Spleen (tissue), 11 donors: ENCODE results near the gene RPL35. TPM values are rescaled to one million over a fixed set of nuclear protein-coding genes. Genes with fewer than 3 reads are reported as not detected.
"Not testable (repeated sequence)": the region's sequence is repeated elsewhere in the genome, so short reads cannot be mapped to it uniquely, and the experiment has no call there.

Source experiments
- DNase-seq: peaks from one replicate; pipeline ENCODE4 v3.0.0-alpha.2; 2020
- H3K27ac ChIP-seq, 8 donors: fragments of 200-600 bp; sonication (generic) in 7 of 8; 1 replicate in 4 of 8; 2 replicates in 4 of 8; pipeline versions ENCODE4 v1.5.0 to v1.8.0; 2016 to 2021; ENCODE audit warnings: inconsistent platforms in 4 of 8, mild to moderate bottlenecking in 4 of 8, moderate library complexity in 1 of 8
- H3K27me3 ChIP-seq, 7 donors: fragments of 200-600 bp; sonication (generic) in 6 of 7; replicated peaks in 1 of 7; 1 replicate in 4 of 7; 2 replicates in 3 of 7; pipeline versions ENCODE4 v1.5.0 to v1.8.0; 2016 to 2021; ENCODE audit warnings: inconsistent platforms in 3 of 7, mild to moderate bottlenecking in 1 of 7
- H3K36me3 ChIP-seq, 6 donors: fragments of 200-600 bp; sonication (generic) in 5 of 6; 1 replicate in 4 of 6; 2 replicates in 2 of 6; pipeline versions ENCODE4 v1.5.0 to v1.8.0; 2016 to 2021; ENCODE audit warnings: inconsistent platforms in 2 of 6
- H3K4me1 ChIP-seq, 6 donors: fragments of 200-600 bp; sonication (generic) in 5 of 6; 1 replicate in 3 of 6; 2 replicates in 3 of 6; pipeline versions ENCODE4 v1.5.0 to v1.8.0; 2016 to 2021; ENCODE audit warnings: inconsistent platforms in 3 of 6
- H3K4me3 ChIP-seq, 8 donors: fragments of 200-600 bp; sonication (generic) in 7 of 8; 1 replicate in 4 of 8; 2 replicates in 4 of 8; pipeline versions ENCODE4 v1.5.0 to v1.8.0; 2016 to 2021; ENCODE audit warnings: inconsistent platforms in 4 of 8, mild to moderate bottlenecking in 4 of 8, moderate library complexity in 2 of 8
- H3K9me3 ChIP-seq, 8 donors: fragments of 200-600 bp; sonication (generic) in 7 of 8; 1 replicate in 4 of 8; 2 replicates in 4 of 8; pipeline versions ENCODE4 v1.5.0 to v1.8.0; 2016 to 2021; ENCODE audit warnings: inconsistent platforms in 4 of 8
- POLR2A ChIP-seq, 3 donors: fragments of 450-650 bp; IDR thresholded peaks; one replicate each; pipeline ENCODE4 v1.5.1; 2017; ENCODE audit warnings: antibody characterized with exemption in 3 of 3, mild to moderate bottlenecking in 1 of 3
- POLR2AphosphoS5 ChIP-seq, 3 donors: sonication (generic); formaldehyde crosslinking; IDR thresholded peaks; one replicate each; pipeline ENCODE4 v1.5.1; 2017; ENCODE audit warnings: antibody characterized with exemption in 3 of 3
- WGBS, 5 donors: extraction: QIAGEN DNeasy Blood & Tissue Kit in 3 of 5; methylation state at CpG; one replicate each; pipeline versions ENCODE4 v1.1.5 to v1.1.7; 2013 to 2018; 5-methylcytosine and 5-hydroxymethylcytosine counted together
- intact Hi-C: fragments of 100-400 bp; cut with DNase I; formaldehyde crosslinking; loops from one replicate; pipeline ENCODE4 v1.15.0; 2023; ENCODE audit warnings: low total_unique reads
- polyA plus RNA-seq, 3 donors: library from polyadenylated mRNA; stranded (reverse); fragments of 200-250 nt; gene quantifications; one replicate each; pipeline ENCODE4 v1.2.1, GENCODE V29; 2013
- total RNA-seq, 7 donors: library from RNA; depleted of rRNA in 3 of 7; stranded (reverse); fragments of >200 nt in 3 of 7; fragmentation: NEBNext Ultra II Directional in 4 of 7; extraction: Animal tissue kit (Norgen Biotek cat#: 25700) in 4 of 7; gene quantifications; one replicate each; pipeline versions ENCODE4 v1.1.0 to v1.2.1, GENCODE V29; 2016 to 2021
- TF ChIP-seq, protein P1 (sequence below), 11 experiments: fragments of 200-600 bp in 7 of 11; fragments of 450-650 bp in 4 of 11; sonication (generic) in 4 of 11; IDR thresholded peaks in 8 of 11; conservative IDR thresholded peaks in 3 of 11; 1 replicate in 7 of 11; 2 replicates in 4 of 11; pipeline versions ENCODE4 v1.4.0 to v1.8.0; 2016 to 2021; ENCODE audit warnings: antibody characterized with exemption in 11 of 11, inconsistent platforms in 4 of 11, mild to moderate bottlenecking in 1 of 11
- donor health status: healthy with polysubstance abuse.
- donor health status: DM: no; HTN: no; CAD: no; lungs with moderate emphysema.
- donor health status: DM: no; HTN: no; CAD: no.
- donor health status: Bipolar disorder and iron deficiency.
- donor health status: healthy.
- donor health status: DM: no; HTN: no; CAD: no.
- donor health status: DM: yes; HTN: yes; CAD: no.

The RPL35 gene
- total and polyA plus RNA-seq, 10 donors: 873 to 8,208 (median 1,050) TPM

DNA sequence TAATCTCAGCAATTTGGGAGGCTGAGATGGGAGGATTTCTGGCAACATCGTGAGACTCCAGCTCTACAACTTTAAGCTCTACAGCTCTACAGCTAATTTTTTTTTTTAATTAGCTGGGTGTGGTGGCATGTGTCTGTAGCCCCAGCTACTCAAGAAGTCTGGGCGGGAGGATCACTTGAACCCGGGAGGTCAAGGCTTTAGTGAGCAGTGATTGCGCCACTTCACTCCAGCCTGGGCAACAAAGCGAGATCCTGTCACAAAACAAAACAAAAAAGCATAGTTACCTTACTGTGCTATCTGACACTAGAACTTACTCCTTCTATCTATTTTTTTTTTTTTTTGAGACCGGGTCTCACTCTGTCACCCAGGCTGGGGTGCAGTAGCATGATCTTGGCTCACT, 14.8 kb downstream of the RPL35 start:
- Histone ChIP-seq H3K27me3 (no peaks in the 10 kb centered on the region), H3K9me3 (no peaks in the 10 kb centered on the region), H3K4me3 (no peak overlapping the region), H3K27ac (no peak overlapping the region), H3K36me3 (no peaks in the 10 kb centered on the region), H3K4me1 (peaks cover 0 to 4% (median under 1%) of the 10 kb centered on the region in 6 donors)
- intact Hi-C loops: no loop called here
- TF ChIP-seq POLR2A (IDR thresholded peaks at IDR 0.05): no peak
- no peak for TF ChIP-seq POLR2AphosphoS5 (IDR thresholded peaks at IDR 0.05)
- TF ChIP-seq, protein P1, sequence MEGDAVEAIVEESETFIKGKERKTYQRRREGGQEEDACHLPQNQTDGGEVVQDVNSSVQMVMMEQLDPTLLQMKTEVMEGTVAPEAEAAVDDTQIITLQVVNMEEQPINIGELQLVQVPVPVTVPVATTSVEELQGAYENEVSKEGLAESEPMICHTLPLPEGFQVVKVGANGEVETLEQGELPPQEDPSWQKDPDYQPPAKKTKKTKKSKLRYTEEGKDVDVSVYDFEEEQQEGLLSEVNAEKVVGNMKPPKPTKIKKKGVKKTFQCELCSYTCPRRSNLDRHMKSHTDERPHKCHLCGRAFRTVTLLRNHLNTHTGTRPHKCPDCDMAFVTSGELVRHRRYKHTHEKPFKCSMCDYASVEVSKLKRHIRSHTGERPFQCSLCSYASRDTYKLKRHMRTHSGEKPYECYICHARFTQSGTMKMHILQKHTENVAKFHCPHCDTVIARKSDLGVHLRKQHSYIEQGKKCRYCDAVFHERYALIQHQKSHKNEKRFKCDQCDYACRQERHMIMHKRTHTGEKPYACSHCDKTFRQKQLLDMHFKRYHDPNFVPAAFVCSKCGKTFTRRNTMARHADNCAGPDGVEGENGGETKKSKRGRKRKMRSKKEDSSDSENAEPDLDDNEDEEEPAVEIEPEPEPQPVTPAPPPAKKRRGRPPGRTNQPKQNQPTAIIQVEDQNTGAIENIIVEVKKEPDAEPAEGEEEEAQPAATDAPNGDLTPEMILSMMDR (IDR thresholded peaks at IDR 0.05 in 8 of 11, conservative IDR thresholded peaks at IDR 0.05 in 3 of 11): no peak
- no peak for DNase-seq
- WGBS, 5 donors: 80 to 93% (median 87%) methylated on average over 6 of the region's 6 CpGs

DNA sequence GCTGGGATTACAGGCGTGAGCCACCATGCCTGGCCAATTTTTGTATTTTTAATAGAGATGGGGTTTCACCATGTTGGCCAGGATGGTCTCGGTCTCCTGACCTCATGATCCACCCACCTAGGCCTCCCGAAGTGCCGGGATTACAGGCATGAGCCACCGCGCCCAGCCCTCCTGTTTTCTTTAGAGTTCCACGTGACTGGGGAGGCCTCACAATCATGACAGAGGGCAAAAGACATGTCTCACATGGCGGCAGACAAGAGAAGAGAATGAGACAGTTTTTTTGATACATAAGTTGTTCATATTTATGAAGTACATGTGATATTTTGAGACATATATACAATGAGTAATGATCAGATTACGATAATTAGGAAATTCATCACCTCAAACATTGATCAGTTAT, 15.3 kb downstream of the RPL35 start:
- H3K4me3 ChIP-seq, DNase-seq, H3K4me1 ChIP-seq, H3K27me3 ChIP-seq, H3K27ac ChIP-seq, H3K9me3 ChIP-seq, H3K36me3 ChIP-seq, intact Hi-C loops: not testable (repeated sequence)
- WGBS, 5 donors: 88 to 95% (median 93%) methylated on average over 9 of the region's 9 CpGs

DNA sequence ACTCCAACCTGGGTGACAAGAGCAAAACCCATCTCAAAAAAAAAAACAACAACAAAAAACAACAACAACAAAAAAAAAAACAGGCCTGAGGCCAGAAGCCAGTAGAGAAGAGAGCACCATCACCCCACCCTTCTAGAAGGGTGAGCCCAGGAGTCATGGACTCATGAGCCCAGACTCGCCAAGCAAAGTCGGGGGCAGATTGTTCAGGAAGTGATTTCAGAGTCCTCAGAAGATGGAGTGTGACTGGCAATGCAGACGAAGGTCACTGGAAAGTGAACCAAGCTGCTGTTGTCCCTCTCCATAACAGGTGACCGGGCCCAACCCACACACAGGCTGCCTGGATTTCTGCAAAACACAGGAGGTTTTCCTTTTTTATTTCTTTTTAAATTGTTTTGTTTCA, 17.5 kb downstream of the RPL35 start:
- H3K4me1 ChIP-seq: peaks cover 0 to 15% (median 4%) of the 10 kb centered on the region in 6 donors
- DNase-seq: no peak
- H3K36me3 ChIP-seq: no peaks in the 10 kb centered on the region
- intact Hi-C loops: no loop called here
- H3K27me3 ChIP-seq: peaks cover 0 to 13% (median 0%) of the 10 kb centered on the region in 7 donors
- no peak overlapping the region for H3K4me3 ChIP-seq
- 51 to 67% (median 57%) methylated on average over 4 of the region's 4 CpGs for WGBS, 5 donors
- TF ChIP-seq, protein P1 (IDR thresholded peaks at IDR 0.05 in 8 of 11, conservative IDR thresholded peaks at IDR 0.05 in 3 of 11): no peak
- no peak for TF ChIP-seq POLR2AphosphoS5 (IDR thresholded peaks at IDR 0.05)
- no peak for TF ChIP-seq POLR2A (IDR thresholded peaks at IDR 0.05)
- H3K9me3 ChIP-seq: no peaks in the 10 kb centered on the region
- H3K27ac ChIP-seq: no peak overlapping the region

DNA sequence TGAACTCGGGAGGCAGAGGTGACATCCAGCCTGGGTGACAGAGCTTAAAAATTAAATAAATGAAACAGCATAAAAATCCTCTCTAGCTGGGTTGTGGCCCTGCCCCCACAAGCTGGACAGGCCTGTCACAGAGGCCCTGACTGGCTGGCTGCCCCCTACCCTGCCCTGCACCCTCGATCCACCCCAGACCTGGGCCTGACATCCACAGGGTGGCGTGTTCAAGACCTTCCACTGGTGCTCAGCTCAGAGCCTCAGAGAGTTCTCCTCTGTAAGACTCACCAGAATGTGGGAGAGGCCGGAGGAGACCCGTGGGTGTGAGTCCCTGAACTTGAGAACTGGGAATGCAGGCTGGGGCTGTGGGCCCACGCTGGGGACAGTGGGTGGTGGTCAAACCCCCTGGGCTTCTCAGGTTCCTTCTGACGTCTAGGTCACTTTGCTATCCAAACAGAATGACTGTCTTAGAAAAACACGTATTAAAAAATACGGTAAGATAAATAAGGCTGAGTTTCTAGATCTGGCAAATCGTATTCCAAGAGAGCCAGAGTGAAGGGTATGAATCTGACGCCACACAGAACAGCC, 18.2 kb downstream of the RPL35 start:
- peaks cover 0 to 16% (median 5%) of the 10 kb centered on the region in 6 donors for H3K4me1 ChIP-seq
- H3K27me3 ChIP-seq: peaks cover 0 to 20% (median 1%) of the 10 kb centered on the region in 7 donors
- no peak overlapping the region for H3K27ac ChIP-seq
- WGBS, 5 donors: 87 to 92% (median 89%) methylated on average over 9 to 11 of the region's 11 CpGs
- intact Hi-C loops: no loop called here
- DNase-seq: no peak
- TF ChIP-seq, protein P1 (IDR thresholded peaks at IDR 0.05 in 8 of 11, conservative IDR thresholded peaks at IDR 0.05 in 3 of 11): no peak
- TF ChIP-seq POLR2AphosphoS5 (IDR thresholded peaks at IDR 0.05): no peak
- no peak for TF ChIP-seq POLR2A (IDR thresholded peaks at IDR 0.05)
- no peaks in the 10 kb centered on the region for H3K36me3 ChIP-seq
- H3K9me3 ChIP-seq: no peaks in the 10 kb centered on the region
- no peak overlapping the region for H3K4me3 ChIP-seq
